ENCODE data around the gene ATRNL1.

- no peak for TF ChIP-seq POLR2A (IDR thresholded peaks at IDR 0.05)
- TF ChIP-seq CTCF (IDR thresholded peaks at IDR 0.05) = no peak
These were observed 737.9 kb downstream of the ATRNL1 start for GRCh38 chr10:115831016-115831415.
